GM21786 (cell line): Measurements from ENCODE around the gene TUBGCP2.

Source experiments
- ATAC-seq: cut with Tn5 transposase; IDR thresholded peaks from one replicate; pipeline ENCODE4 v1.9.1; 2021; ENCODE audit not compliant: unreplicated experiment

TUBGCP2 gene

DNA sequence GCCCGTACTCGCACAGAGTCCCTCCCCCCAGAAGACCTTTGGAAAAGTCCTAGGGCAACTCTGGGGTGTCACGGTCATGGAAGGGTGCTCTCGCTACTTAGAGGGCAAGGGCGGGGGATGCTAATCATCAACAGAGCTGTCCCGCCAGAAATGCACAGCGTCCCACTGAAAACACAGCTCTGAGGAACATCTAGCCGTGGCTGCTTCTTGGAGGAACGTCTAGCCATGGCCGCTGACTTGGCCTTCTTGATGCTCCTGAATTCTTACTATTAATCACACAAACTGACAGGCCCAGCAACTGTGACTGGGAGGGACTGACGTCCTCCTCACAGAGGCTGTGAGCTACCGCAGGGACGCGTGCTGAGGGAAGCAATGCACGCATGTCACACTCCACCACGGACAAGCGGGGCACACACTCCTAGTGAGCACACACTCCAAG lies 1.7 kb downstream of the TUBGCP2 start:
- no peak for ATAC-seq

DNA sequence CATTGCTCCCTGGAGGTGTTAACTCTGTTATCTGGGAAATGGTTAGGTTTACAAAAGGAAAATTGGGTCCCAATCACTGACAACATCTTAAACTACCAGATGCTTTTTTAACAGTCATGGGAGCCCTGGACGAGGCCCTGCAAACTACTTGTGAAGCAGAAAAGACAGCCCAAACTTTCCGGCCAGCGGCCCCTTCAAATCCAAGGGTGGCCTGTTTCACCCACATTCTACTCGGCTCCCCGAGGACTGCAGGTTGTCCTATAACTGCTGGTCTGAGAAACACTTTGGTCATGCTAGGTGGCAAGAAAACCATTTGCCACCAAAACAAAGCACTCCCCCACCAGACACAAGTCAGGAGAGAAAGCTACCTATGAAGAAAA lies 2.6 kb downstream of the TUBGCP2 start:
- ATAC-seq, result no peak

DNA sequence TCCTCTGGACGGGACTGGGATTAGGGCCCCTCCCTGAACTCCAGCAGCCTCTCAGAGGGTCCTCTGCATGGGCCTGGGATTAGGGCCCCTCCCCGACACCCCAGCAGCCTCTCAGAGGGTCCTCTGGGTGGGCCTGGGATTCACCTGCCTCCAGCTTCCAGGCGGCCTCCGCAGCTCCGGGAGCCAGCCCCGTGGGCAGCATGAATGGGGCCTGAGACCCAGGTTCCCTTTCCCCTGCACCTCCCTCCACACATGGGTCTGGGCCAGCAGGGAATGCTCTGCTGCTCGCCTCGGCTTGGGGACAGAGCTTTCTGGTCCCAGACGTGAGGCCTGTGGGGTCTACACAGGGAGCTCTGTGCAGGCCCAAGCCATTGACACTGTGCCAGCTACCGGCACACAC lies 5.5 kb downstream of the TUBGCP2 start:
- no peak for ATAC-seq

GRCh38 chr10:133302230-133302629 lies 6.4 kb downstream of the TUBGCP2 start:
- ATAC-seq, result no peak

DNA sequence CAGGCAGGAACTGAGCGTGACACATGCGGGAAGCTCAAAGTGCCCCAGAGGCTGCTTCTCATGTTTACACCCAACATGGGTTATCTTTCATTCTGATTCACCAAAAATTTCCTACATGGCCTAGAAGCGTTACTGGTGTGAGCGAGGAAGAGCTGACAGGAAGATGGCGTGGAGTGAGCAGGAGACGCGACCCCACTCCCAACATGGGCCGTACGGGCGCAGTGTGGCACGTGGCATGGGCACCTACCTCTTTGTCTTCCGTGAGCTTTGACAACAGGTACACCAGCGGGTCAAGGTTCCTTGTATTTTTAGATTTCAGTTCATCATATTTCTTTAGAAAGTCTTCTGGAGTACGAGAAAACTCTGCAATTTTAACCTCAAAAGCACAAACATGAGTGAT lies 8.9 kb downstream of the TUBGCP2 start:
- no peak for ATAC-seq

DNA sequence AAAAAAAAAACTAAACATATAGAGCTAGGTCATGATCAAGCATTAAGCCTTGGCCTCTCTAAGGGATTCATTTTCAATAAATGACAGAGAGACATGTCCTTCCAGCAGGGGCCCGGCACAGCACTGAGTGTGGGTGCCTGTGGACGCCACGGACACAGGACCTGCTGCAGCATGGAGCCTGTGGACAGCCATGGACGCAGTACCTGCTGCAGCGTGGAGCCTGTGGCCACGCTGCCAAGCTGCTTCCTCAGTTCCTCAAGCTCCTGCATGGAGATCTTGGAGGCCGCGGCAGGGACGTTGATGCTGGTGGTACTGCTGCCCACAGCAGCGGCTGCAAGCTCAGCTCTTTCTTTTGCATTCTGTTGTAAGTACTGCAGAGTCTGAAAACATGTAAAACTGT lies 9.4 kb downstream of the TUBGCP2 start:
- ATAC-seq, result no peak

- ATAC-seq, result no peak
Measured at GRCh38 chr10:133298466-133298865, 10.2 kb downstream of the TUBGCP2 start.

DNA sequence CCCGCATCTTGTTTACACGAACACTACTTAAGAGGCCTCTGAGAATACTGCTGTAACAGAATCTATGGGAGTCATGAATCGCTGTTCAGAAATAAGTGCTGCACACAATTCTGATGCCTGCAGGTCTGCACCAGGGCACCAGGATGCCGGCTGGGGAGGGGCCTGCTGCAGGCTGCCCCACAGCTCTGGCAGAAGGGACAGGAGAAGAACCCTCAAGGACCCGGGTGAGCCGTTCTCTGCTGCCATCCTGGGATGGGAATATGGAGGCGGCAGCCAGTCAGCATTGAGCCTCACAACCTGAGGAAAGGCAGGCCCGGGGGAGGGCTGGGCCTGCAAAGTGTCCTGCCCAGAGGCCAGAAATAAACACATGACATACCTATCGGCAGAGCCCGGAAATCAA lies 11.2 kb downstream of the TUBGCP2 start:
- no peak for ATAC-seq

DNA sequence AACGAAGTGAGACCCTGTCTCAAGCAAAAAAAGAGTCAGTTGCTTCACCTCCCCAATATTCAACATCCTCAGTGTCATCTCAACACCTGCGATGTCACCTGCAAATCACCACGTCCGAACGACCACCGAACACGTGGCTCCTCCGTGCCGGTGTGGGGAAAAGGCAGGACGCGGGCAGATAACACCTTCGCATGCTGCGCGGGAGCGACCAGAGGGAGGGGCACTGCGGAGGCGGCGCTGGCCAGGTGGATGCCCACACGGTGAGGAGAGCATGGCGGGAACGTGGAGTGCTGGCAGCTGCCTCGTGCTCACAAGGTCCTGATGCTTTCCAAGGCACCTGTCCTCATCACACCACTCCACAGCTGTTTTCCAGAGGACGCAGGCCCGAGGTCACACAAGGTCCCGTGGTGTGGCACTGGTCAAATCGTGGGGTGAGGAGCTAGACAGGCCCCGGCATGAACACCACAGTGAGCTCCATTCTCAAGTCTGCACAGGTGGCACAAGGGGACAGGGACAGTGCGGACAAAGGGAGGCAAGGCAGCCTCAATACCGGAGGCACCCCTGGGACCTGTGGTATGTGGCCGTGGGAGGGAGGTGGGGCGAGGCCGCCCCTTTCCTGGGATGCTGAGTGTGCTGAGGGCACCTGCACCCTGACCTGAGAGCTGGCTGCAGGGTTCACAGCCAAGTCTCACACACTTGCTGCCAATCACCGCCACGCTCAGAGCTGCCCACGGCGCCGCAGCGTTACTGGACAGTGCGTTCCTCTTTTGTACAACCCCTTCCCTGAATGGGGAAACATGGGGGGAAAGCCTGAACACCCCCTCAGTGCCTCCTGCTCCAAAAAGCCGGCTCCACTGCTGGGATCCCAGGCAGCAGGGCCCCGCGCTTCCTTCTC lies 13.0 kb downstream of the TUBGCP2 start:
- no peak for ATAC-seq

DNA sequence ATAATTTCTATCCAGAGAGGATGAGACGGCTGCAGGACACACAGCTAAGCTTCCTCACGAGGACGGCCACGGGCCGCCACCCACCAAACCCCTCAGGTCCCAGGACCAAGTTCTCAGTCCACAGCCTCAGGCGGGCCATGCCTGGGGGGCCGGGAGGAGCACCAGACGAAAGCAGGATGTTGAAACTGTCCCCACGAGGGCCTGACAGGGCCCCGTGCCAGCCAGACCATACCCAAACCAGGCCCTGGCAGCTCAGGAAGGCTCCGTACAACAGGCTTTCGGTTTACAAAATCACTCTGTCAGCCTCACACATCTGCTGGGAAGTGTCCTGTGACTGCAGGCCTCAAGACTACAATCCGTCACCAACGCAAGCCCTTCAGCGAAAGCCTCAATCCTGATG lies 14.5 kb downstream of the TUBGCP2 start:
- ATAC-seq, result no peak

DNA sequence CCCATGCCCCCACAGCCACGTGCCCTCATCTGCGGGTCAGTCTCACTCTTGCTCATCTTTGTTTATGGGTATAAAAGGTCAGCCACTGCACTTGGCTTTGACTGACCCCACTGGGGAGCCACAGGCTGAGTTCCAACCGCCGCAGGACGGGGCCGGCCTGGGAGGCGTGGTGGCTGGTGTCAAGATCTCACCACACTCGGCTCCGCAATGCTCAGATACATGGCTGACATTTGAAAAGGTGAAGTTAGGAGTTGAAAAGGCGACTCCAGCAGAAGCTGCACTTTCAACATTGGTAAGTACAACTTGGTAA lies 14.9 kb downstream of the TUBGCP2 start:
- no peak for ATAC-seq

DNA sequence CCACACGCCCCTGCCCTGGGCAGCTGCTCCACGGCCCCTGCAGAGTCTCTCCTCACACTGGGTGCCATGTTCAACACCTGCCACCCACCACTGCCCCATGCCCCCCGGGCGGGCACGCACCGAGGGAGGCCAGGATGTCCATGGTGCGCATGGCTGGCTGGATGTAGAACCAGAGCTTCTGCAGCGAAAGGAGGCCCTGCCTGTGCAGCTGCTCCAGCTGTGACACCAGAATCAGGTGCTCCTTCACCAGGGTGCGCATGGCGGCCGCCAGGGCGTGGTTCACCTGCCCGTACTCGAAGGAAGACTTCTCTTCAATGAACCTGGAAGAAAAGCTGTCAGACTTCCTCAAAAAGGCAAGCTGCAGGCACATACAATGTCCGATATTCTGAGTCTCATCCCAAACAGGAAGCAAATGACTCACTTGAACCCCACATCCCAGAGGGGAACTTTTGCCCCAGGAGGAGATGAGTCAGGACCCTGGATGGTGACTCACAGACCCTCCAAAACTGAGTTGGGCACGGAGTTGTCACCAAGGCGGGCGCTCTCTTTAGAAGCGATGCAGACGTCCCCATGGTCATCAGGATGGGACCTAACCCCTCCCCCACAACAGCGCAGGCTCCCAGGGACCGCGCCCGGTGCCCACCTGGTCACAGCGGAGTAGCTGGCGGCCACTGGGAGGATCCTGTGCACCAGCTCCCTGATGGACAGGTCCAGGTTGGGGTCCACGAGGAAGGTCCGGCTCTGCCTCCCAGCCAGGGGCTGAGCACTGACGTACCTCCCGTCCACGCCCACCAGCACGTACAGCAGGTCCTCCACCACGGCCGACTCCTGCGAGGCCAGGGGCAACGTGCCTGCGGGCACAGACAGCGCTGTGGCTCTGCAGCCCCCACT lies 15.5 kb downstream of the TUBGCP2 start:
- ATAC-seq, result no peak

GRCh38 chr10:133289761-133290160 lies 18.9 kb downstream of the TUBGCP2 start:
- no peak for ATAC-seq

- no peak for ATAC-seq
Measured at GRCh38 chr10:133287832-133288500, 20.7 kb downstream of the TUBGCP2 start.

DNA sequence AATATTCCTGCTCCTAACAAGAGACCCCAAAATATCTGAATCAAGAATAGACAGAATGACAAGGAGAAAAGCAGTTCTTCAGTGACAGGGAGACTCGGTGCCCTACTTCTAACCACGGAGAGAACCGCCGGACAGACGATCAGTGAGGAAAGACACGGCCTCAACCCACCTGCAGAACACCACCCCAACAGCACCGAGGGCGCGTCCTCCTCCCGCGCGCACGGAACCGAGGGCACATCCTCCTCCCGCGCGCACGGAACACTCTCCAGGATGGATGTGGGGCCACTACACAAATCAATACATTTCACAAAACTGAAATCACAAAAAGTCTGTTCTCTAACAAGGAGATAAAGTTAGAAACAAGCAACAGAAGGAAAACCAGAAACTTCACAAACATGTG lies 22.3 kb downstream of the TUBGCP2 start:
- no peak for ATAC-seq

GRCh38 chr10:133285217-133285616 lies 23.5 kb downstream of the TUBGCP2 start:
- no peak for ATAC-seq

- no peak for ATAC-seq
Measured at GRCh38 chr10:133283931-133284330, 24.7 kb downstream of the TUBGCP2 start.

GRCh38 chr10:133282846-133283390 lies 25.8 kb downstream of the TUBGCP2 start:
- ATAC-seq, result no peak

- ATAC-seq, result no peak
Measured at GRCh38 chr10:133281628-133282372, 26.9 kb downstream of the TUBGCP2 start.

GRCh38 chr10:133281084-133281483 lies 27.6 kb downstream of the TUBGCP2 start:
- no peak for ATAC-seq
